T-cell (primary cell): Measurements from ENCODE around the gene THOP1. TPM values are rescaled to one million over a fixed set of nuclear protein-coding genes. Genes with fewer than 3 reads are reported as not detected.

Source experiments
- ATAC-seq, 4 experiments: fragments of 200-7000 bp in 3 of 4; fragments of 150-1000 bp in 1 of 4; cut with Tn5 transposase; replicated peaks in 1 of 4; 1 replicate in 3 of 4; 2 replicates in 1 of 4; pipeline ENCODE4 v1.10.0; 2021; ENCODE audit warnings: moderate library complexity in 3 of 4, mild to moderate bottlenecking in 2 of 4, moderate number of reproducible peaks in 1 of 4
- CTCF ChIA-PET, 2 donors: fragments of 300-600 bp; sonication (Branson Sonifier 250); formaldehyde crosslinking; loops; one replicate each; lab custom pipeline; 2022; ENCODE audit warnings: antibody characterized with exemption in 2 of 2; lab: Charles Lee
- POLR2A ChIA-PET, 2 donors: fragments of 300-600 bp; sonication (Branson Sonifier 250); formaldehyde crosslinking; loops; one replicate each; lab custom pipeline; 2022; ENCODE audit warnings: antibody characterized with exemption in 2 of 2; lab: Charles Lee
- DNase-seq, 35 experiments: peaks; one replicate each; pipeline versions ENCODE4 v3.0.0 to v3.0.0-alpha.2; 2013 to 2023
- H3K27ac ChIP-seq: one replicate; pipeline ENCODE4 v1.5.1; 2013; ENCODE audit warnings: low read length
- H3K27me3 ChIP-seq, 2 experiments: replicated peaks in 1 of 2; 1 replicate in 1 of 2; 2 replicates in 1 of 2; pipeline versions ENCODE4 v1.6.1 to v1.7.0; 2013; ENCODE audit warnings: low read length in 1 of 2, mixed read lengths in 1 of 2; ENCODE audit not compliant: control insufficient read depth in 2 of 2, insufficient read depth in 2 of 2; ENCODE audit errors: extremely low read depth in 1 of 2
- H3K36me3 ChIP-seq, 2 donors: 1 replicate in 1 of 2; 2 replicates in 1 of 2; pipeline versions ENCODE4 v1.6.1 to v1.7.0; 2013; ENCODE audit warnings: low read length in 1 of 2; ENCODE audit not compliant: control insufficient read depth in 2 of 2, insufficient read depth in 1 of 2; ENCODE audit errors: extremely low read depth in 1 of 2
- H3K4me1 ChIP-seq, 2 experiments: 1 replicate in 1 of 2; 2 replicates in 1 of 2; pipeline versions ENCODE4 v1.6.1 to v1.7.0; 2013; ENCODE audit warnings: low read length in 2 of 2, mixed read lengths in 1 of 2; ENCODE audit not compliant: insufficient read depth in 2 of 2, control insufficient read depth in 1 of 2; ENCODE audit errors: extremely low read depth in 1 of 2
- H3K4me3 ChIP-seq, 2 donors: 1 replicate in 1 of 2; 2 replicates in 1 of 2; pipeline versions ENCODE4 v1.5.1 to v1.7.0; 2013; ENCODE audit warnings: mild to moderate bottlenecking in 2 of 2, low read length in 1 of 2, moderate library complexity in 1 of 2; ENCODE audit not compliant: control insufficient read depth in 1 of 2; ENCODE audit errors: extremely low read depth in 1 of 2
- H3K9me3 ChIP-seq: 2 replicates; pipeline ENCODE4 v1.7.0; 2013
- H3K27ac Mint-ChIP-seq, 2 donors: one replicate each; pipeline ENCODE4 v1.8.0; 2020 to 2021; ENCODE audit warnings: mild to moderate bottlenecking in 2 of 2, mixed read lengths in 2 of 2
- H3K27me3 Mint-ChIP-seq, 2 donors: one replicate each; pipeline ENCODE4 v1.8.0; 2021 to 2022; ENCODE audit warnings: mixed read lengths in 2 of 2
- H3K36me3 Mint-ChIP-seq: one replicate; pipeline ENCODE4 v1.8.0; 2021; ENCODE audit warnings: mixed read lengths
- H3K4me1 Mint-ChIP-seq, 3 donors: one replicate each; pipeline ENCODE4 v1.8.0; 2020 to 2022; ENCODE audit warnings: mixed read lengths in 3 of 3, mild to moderate bottlenecking in 1 of 3
- H3K4me3 Mint-ChIP-seq, 3 donors: one replicate each; pipeline ENCODE4 v1.8.0; 2020 to 2022; ENCODE audit warnings: mild to moderate bottlenecking in 3 of 3, mixed read lengths in 3 of 3, moderate library complexity in 3 of 3
- H3K9me3 Mint-ChIP-seq, 3 donors: one replicate each; pipeline ENCODE4 v1.8.0; 2020 to 2022; ENCODE audit warnings: mixed read lengths in 3 of 3
- WGBS: methylation state at CpG from one replicate; pipeline ENCODE4 v1.1.5; 2013; ENCODE audit warnings: missing lambda C conversion rate; ENCODE audit not compliant: insufficient coverage; 5-methylcytosine and 5-hydroxymethylcytosine counted together
- total RNA-seq, 35 experiments: library from RNA in 6 of 35; stranded (reverse) in 6 of 35; fragments of 120-200 nt in 1 of 35; gene quantifications; one replicate each; pipeline versions ENCODE4 v1.2.1 to v1.2.4 and lab custom pipeline; 2013 to 2026

The THOP1 gene
- total RNA-seq, 5 donors from 2014 or later (not counting 1 experiment from before 2014, with no cell fraction given) = 30.8 to 46.6 (median 41.9) TPM

GRCh38 chr19:2761309-2761677, 24.0 kb upstream of the THOP1 start:
- ATAC-seq (no peak), DNase-seq (no peak)
- H3K9me3 Mint-ChIP-seq = no peaks in the 10 kb centered on the region
- peaks cover 28% of the 10 kb centered on the region for H3K36me3 Mint-ChIP-seq
- no peak overlapping the region for H3K4me3 ChIP-seq
- no peak overlapping the region for H3K27ac ChIP-seq
- no peaks in the 10 kb centered on the region for H3K27me3 Mint-ChIP-seq
- POLR2A ChIA-PET = no interaction called here
- H3K27ac Mint-ChIP-seq = no peak overlapping the region
- 94% methylated on average over 14 of the region's 16 CpGs for WGBS
- H3K4me1 Mint-ChIP-seq = peaks cover 0 to 4% (median 4%) of the 10 kb centered on the region in 3 donors
- peaks cover 16 to 63% of the 10 kb centered on the region in 2 donors for H3K36me3 ChIP-seq
- no peaks in the 10 kb centered on the region for H3K27me3 ChIP-seq
- H3K4me3 Mint-ChIP-seq = no peak overlapping the region
- H3K9me3 ChIP-seq = no peaks in the 10 kb centered on the region
- no peaks in the 10 kb centered on the region for H3K4me1 ChIP-seq
- CTCF ChIA-PET = no interaction called here

- 96% methylated on average over 35 of the region's 43 CpGs for WGBS
- no peak for DNase-seq
- no peak for ATAC-seq
- H3K4me1 ChIP-seq = no peaks in the 10 kb centered on the region
- H3K27ac Mint-ChIP-seq = no peak overlapping the region
- H3K27me3 ChIP-seq = no peaks in the 10 kb centered on the region
- no peaks in the 10 kb centered on the region for H3K9me3 Mint-ChIP-seq
- H3K4me3 ChIP-seq = no peak overlapping the region
- H3K36me3 Mint-ChIP-seq = peaks cover 31% of the 10 kb centered on the region
- no peak overlapping the region for H3K27ac ChIP-seq
- ChIA-PET CTCF (interaction anchor here in 1 of 2 donors (0.6 kb wide), 1 partner anchor 1768 kb away, joined by 5 read pairs; no protein-coding TSS in a partner anchor), POLR2A (no interaction called here)
- H3K36me3 ChIP-seq = peaks cover 16 to 68% of the 10 kb centered on the region in 2 donors
- H3K4me3 Mint-ChIP-seq = no peak overlapping the region
- peaks cover 0 to 4% (median 4%) of the 10 kb centered on the region in 3 donors for H3K4me1 Mint-ChIP-seq
- no peaks in the 10 kb centered on the region for H3K9me3 ChIP-seq
- no peaks in the 10 kb centered on the region for H3K27me3 Mint-ChIP-seq
These were observed 23.2 kb upstream of the THOP1 start for GRCh38 chr19:2761876-2762782.

DNA sequence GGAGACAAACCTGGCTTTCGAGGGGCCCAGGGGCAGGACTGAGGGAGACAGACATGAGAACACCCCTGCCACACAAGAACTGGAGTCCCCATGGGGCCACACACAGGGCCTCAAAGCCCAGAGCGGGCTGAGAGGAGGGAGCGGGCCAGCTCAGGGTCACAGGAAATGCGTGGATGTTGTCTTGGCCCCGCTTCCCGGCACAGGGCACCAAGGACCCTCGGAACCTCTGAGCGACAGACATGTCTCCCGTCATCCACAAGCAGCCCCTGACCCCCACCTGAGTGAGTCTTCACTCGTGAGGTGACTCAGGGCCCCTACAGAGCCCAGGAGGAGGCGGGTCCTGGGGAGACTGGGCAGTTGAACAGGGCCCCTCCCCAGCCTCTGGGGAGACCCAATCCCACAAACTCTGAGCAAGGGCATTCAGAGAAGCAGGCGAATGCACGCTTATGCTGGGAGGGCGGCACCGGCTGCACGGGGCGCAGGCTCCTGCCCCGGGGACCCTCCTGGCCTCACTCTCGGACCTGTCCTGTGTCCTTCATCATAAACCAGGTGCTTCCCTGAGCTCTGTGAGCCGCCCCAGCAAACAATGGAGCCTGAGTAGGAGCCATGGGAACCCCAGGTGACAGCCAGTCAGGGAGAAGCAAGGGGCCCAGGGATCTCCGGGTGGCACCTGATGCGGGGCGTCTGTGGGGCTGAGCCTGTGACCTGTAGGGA, 22.4 kb upstream of the THOP1 start:
- ChIA-PET CTCF (no interaction called here), POLR2A (no interaction called here)
- Mint-ChIP-seq H3K9me3 (no peaks in the 10 kb centered on the region), H3K27ac (no peak overlapping the region), H3K27me3 (no peaks in the 10 kb centered on the region), H3K4me1 (peaks cover 0 to 4% (median 4%) of the 10 kb centered on the region in 3 donors), H3K36me3 (peaks cover 31% of the 10 kb centered on the region), H3K4me3 (no peak overlapping the region)
- WGBS = 94% methylated on average over 20 of the region's 23 CpGs
- Histone ChIP-seq H3K4me1 (no peaks in the 10 kb centered on the region), H3K4me3 (no peak overlapping the region), H3K36me3 (peaks cover 23 to 68% of the 10 kb centered on the region in 2 donors), H3K27me3 (no peaks in the 10 kb centered on the region), H3K9me3 (no peaks in the 10 kb centered on the region), H3K27ac (no peak overlapping the region)
- ATAC-seq (no peak), DNase-seq (no peak)

DNA sequence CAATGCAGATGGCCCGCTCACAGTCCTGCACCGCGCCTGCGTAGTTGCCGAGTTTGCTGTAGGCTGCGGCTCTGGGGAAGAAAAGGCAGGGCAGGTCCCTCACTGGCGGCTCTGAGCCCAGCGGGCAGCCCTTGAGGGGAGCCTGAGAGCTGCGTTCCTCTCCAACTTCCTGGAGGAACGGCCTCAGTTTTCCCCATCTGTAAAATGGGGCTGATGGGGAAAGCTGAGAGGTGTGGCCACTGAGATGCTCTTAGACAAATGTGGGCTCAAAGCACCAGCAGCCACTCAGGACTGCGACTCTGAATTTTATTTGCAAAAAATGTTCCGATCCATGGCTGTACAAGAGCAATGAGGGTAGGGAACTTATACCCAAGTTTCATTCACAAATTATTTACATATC, 21.6 kb upstream of the THOP1 start:
- H3K27ac Mint-ChIP-seq = no peak overlapping the region
- WGBS = 98% methylated on average over 8 of the region's 12 CpGs
- CTCF ChIA-PET = no interaction called here

DNA sequence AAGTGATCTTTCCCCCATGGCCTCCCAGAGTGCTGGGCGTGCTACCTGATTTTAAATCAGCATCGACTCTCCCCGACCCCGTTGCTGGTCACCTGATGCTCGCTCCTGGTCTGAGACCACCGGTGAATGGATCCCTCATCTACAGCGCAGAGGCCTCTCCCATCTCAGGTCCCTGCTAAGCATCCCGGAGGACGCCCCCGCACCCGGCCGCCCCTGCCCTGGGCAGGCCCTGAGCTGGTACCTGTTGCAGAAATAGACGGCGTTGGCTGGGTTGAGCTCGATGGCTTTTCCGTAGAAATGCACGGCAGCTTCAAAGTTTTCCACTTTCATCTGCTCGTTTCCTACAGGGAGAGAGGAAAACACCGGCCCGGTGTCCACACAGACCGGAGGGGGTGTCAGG, 20.4 kb upstream of the THOP1 start:
- H3K27me3 ChIP-seq = no peaks in the 10 kb centered on the region
- Mint-ChIP-seq H3K27me3 (no peaks in the 10 kb centered on the region), H3K4me3 (no peak overlapping the region), H3K4me1 (peaks cover 0 to under 1% (median under 1%) of the 10 kb centered on the region in 3 donors), H3K9me3 (no peaks in the 10 kb centered on the region), H3K36me3 (peaks cover 20% of the 10 kb centered on the region), H3K27ac (no peak overlapping the region)
- H3K4me1 ChIP-seq = peaks cover 0 to under 1% of the 10 kb centered on the region in 2 experiments
- POLR2A ChIA-PET = no interaction called here
- H3K4me3 ChIP-seq = no peak overlapping the region
- no peaks in the 10 kb centered on the region for H3K9me3 ChIP-seq
- DNase-seq (no peak), ATAC-seq (no peak)
- no peak overlapping the region for H3K27ac ChIP-seq
- H3K36me3 ChIP-seq = peaks cover 21 to 76% of the 10 kb centered on the region in 2 donors
- 99% methylated on average over 21 of the region's 21 CpGs for WGBS
- CTCF ChIA-PET = no interaction called here

More for the DNA sequence above, 21.6 kb upstream of the THOP1 start:
- Histone ChIP-seq H3K36me3 (peaks cover 23 to 76% of the 10 kb centered on the region in 2 donors), H3K27me3 (no peaks in the 10 kb centered on the region), H3K9me3 (no peaks in the 10 kb centered on the region), H3K4me3 (no peak overlapping the region), H3K27ac (no peak overlapping the region), H3K4me1 (no peaks in the 10 kb centered on the region)
- Mint-ChIP-seq H3K4me3 (no peak overlapping the region), H3K9me3 (no peaks in the 10 kb centered on the region), H3K27me3 (no peaks in the 10 kb centered on the region), H3K4me1 (peaks cover 0 to 4% (median 4%) of the 10 kb centered on the region in 3 donors), H3K36me3 (peaks cover 28% of the 10 kb centered on the region)
- POLR2A ChIA-PET = no interaction called here
- no peak for ATAC-seq
- no peak for DNase-seq

DNA sequence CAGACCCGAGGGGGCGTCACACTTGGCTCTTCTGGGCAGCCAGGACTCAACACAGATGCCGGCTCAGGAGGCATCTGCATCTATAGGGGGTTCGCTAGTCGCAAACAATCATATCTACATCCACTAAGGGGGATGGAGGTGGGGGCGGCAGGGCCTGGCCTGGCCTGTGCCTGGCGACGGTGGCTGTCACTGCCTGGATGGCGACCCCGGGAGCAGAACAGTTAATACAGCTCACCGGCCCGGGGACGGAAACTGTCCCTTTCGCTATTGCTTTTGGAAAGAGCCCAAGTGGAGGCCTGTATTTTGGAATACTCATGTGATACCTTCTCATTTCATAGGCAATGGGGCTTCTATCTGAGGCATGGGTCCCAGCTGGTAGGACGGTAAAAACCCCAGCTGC, 19.9 kb upstream of the THOP1 start:
- DNase-seq (no peak), ATAC-seq (no peak)
- no peaks in the 10 kb centered on the region for H3K9me3 ChIP-seq
- Mint-ChIP-seq H3K27ac (no peak overlapping the region), H3K36me3 (peaks cover 20% of the 10 kb centered on the region), H3K9me3 (no peaks in the 10 kb centered on the region), H3K4me3 (no peak overlapping the region), H3K27me3 (no peaks in the 10 kb centered on the region), H3K4me1 (no peaks in the 10 kb centered on the region)
- WGBS = 100% methylated on average over 8 of the region's 15 CpGs
- no peak overlapping the region for H3K4me3 ChIP-seq
- CTCF ChIA-PET = no interaction called here
- H3K27ac ChIP-seq = no peak overlapping the region
- POLR2A ChIA-PET = no interaction called here
- no peaks in the 10 kb centered on the region for H3K27me3 ChIP-seq
- peaks cover 0 to 5% of the 10 kb centered on the region in 2 experiments for H3K4me1 ChIP-seq
- H3K36me3 ChIP-seq = peaks cover 25 to 78% of the 10 kb centered on the region in 2 donors
